ENCODE results near the gene SLC25A36. TPM values are rescaled to one million over a fixed set of nuclear protein-coding genes. Genes with fewer than 3 reads are reported as not detected.

The SLC25A36 gene
- total RNA-seq, 1 experiment from 2014 or later: 78.4 TPM

DNA sequence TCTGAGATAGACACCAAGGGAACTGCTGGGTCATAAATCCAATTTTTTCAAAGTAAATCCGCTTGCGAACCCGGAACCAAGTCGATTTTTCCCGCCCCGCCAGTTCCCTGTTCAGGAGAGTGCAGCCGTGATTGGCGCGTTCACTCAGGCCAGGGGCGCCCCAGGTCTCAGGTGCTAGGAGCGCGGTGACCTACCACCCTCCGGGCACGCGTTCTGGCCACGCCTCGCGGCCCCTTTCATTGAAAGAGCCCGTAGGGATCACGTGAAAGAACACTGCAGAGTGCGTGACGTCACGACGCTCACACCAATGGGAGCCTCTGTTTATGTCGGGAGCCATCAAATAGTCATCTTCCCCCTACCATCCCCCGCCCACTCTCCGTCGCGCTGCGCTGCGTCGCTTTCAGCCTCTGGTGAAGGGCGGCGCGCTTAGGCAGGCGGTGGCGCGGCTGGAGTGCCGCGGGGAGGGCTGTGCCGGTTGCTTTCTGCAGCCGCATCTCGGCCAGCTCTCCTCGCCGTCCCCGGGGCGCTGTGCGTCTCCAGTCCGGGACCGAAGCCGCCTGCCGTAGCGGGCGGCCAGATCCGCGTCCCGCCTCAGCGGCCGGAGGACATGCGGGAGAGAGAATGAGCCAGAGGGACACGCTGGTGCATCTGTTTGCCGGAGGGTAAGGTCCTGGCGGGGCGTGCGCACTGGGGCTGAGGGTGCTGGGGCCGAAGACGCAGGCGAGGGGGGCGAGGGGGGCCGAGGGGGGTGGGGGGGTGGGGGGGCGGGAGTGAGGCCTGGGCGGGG, at the start of gene SLC25A36 (continued):
- TF ChIP-seq ATF3 (CRISPR knock-in tag; conservative IDR thresholded peaks at IDR 0.05): 0 out of 2 replicates have a peak, but pooled peaks have one; percentile 39
- peak; percentile 79 for TF ChIP-seq GABPB1 (CRISPR knock-in tag; IDR thresholded peaks at IDR 0.05)
- TF ChIP-seq, protein P1, sequence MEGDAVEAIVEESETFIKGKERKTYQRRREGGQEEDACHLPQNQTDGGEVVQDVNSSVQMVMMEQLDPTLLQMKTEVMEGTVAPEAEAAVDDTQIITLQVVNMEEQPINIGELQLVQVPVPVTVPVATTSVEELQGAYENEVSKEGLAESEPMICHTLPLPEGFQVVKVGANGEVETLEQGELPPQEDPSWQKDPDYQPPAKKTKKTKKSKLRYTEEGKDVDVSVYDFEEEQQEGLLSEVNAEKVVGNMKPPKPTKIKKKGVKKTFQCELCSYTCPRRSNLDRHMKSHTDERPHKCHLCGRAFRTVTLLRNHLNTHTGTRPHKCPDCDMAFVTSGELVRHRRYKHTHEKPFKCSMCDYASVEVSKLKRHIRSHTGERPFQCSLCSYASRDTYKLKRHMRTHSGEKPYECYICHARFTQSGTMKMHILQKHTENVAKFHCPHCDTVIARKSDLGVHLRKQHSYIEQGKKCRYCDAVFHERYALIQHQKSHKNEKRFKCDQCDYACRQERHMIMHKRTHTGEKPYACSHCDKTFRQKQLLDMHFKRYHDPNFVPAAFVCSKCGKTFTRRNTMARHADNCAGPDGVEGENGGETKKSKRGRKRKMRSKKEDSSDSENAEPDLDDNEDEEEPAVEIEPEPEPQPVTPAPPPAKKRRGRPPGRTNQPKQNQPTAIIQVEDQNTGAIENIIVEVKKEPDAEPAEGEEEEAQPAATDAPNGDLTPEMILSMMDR (IDR thresholded peaks at IDR 0.05): no peak
- TF ChIP-seq, protein P2, sequence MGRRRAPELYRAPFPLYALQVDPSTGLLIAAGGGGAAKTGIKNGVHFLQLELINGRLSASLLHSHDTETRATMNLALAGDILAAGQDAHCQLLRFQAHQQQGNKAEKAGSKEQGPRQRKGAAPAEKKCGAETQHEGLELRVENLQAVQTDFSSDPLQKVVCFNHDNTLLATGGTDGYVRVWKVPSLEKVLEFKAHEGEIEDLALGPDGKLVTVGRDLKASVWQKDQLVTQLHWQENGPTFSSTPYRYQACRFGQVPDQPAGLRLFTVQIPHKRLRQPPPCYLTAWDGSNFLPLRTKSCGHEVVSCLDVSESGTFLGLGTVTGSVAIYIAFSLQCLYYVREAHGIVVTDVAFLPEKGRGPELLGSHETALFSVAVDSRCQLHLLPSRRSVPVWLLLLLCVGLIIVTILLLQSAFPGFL (CRISPR knock-in tag; IDR thresholded peaks at IDR 0.05; ENCODE audit: borderline replicate concordance): no peak
- TF ChIP-seq, protein P3, sequence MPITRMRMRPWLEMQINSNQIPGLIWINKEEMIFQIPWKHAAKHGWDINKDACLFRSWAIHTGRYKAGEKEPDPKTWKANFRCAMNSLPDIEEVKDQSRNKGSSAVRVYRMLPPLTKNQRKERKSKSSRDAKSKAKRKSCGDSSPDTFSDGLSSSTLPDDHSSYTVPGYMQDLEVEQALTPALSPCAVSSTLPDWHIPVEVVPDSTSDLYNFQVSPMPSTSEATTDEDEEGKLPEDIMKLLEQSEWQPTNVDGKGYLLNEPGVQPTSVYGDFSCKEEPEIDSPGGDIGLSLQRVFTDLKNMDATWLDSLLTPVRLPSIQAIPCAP (CRISPR knock-in tag; IDR thresholded peaks at IDR 0.05): peak; percentile 83; the same call in 1 of the 2 replicates
- TF ChIP-seq, protein P4, sequence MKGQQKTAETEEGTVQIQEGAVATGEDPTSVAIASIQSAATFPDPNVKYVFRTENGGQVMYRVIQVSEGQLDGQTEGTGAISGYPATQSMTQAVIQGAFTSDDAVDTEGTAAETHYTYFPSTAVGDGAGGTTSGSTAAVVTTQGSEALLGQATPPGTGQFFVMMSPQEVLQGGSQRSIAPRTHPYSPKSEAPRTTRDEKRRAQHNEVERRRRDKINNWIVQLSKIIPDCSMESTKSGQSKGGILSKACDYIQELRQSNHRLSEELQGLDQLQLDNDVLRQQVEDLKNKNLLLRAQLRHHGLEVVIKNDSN (CRISPR knock-in tag; IDR thresholded peaks at IDR 0.05): peak; percentile 90
- no peak for TF ChIP-seq TCF7 (CRISPR knock-in tag; IDR thresholded peaks at IDR 0.05; ENCODE audit: low read depth)
- TF ChIP-seq CBFB (CRISPR knock-in tag; IDR thresholded peaks at IDR 0.05; ENCODE audit: low read depth): 0 out of 2 replicates have a peak, but pooled peaks have one; percentile 58
- TF ChIP-seq FOXP1 (CRISPR knock-in tag; IDR thresholded peaks at IDR 0.05; ENCODE audit: borderline replicate concordance): peak; percentile 95; the same call in 1 of the 2 replicates
- TF ChIP-seq, protein P5, sequence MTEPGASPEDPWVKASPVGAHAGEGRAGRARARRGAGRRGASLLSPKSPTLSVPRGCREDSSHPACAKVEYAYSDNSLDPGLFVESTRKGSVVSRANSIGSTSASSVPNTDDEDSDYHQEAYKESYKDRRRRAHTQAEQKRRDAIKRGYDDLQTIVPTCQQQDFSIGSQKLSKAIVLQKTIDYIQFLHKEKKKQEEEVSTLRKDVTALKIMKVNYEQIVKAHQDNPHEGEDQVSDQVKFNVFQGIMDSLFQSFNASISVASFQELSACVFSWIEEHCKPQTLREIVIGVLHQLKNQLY (CRISPR knock-in tag; IDR thresholded peaks at IDR 0.05): no peak
- TF ChIP-seq ZNF416 (CRISPR knock-in tag; IDR thresholded peaks at IDR 0.05): peak; percentile 64; the same call in 1 of the 2 replicates
- 0 out of 2 replicates have a peak, but pooled peaks have one; percentile 64 for TF ChIP-seq E2F4 (CRISPR knock-in tag; IDR thresholded peaks at IDR 0.05; ENCODE audit: borderline replicate concordance, low read depth)
- TF ChIP-seq NFATC4 (CRISPR knock-in tag; IDR thresholded peaks at IDR 0.05): no peak
- no peak for TF ChIP-seq NR3C1 (CRISPR knock-in tag; conservative IDR thresholded peaks at IDR 0.05; ENCODE audit: low read depth)
- peak; percentile 94 for TF ChIP-seq ZBTB21 (CRISPR knock-in tag; IDR thresholded peaks at IDR 0.05; ENCODE audit: borderline replicate concordance)
- TF ChIP-seq, protein P6, sequence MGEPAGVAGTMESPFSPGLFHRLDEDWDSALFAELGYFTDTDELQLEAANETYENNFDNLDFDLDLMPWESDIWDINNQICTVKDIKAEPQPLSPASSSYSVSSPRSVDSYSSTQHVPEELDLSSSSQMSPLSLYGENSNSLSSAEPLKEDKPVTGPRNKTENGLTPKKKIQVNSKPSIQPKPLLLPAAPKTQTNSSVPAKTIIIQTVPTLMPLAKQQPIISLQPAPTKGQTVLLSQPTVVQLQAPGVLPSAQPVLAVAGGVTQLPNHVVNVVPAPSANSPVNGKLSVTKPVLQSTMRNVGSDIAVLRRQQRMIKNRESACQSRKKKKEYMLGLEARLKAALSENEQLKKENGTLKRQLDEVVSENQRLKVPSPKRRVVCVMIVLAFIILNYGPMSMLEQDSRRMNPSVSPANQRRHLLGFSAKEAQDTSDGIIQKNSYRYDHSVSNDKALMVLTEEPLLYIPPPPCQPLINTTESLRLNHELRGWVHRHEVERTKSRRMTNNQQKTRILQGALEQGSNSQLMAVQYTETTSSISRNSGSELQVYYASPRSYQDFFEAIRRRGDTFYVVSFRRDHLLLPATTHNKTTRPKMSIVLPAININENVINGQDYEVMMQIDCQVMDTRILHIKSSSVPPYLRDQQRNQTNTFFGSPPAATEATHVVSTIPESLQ (CRISPR knock-in tag; IDR thresholded peaks at IDR 0.05): no peak
- no peak for TF ChIP-seq NR1H2 (CRISPR knock-in tag; IDR thresholded peaks at IDR 0.05)
- TF ChIP-seq JAZF1 (CRISPR knock-in tag; IDR thresholded peaks at IDR 0.05): no peak
- no peak for TF ChIP-seq EMX1 (CRISPR knock-in tag; IDR thresholded peaks at IDR 0.05)
- 0 out of 2 replicates have a peak, but pooled peaks have one; percentile 28 for TF ChIP-seq STAT6 (CRISPR knock-in tag; conservative IDR thresholded peaks at IDR 0.05; ENCODE audit: low read depth)
- TF ChIP-seq TEAD4 (CRISPR knock-in tag; IDR thresholded peaks at IDR 0.05): no peak
- TF ChIP-seq ESRRA (CRISPR knock-in tag; IDR thresholded peaks at IDR 0.05; ENCODE audit: borderline replicate concordance): no peak
- peak; percentile 96 for TF ChIP-seq ETV6 (CRISPR knock-in tag; IDR thresholded peaks at IDR 0.05)
- TF ChIP-seq SMAD3 (CRISPR knock-in tag; IDR thresholded peaks at IDR 0.05; ENCODE audit: borderline replicate concordance): peak; percentile 95
- TF ChIP-seq, protein P7, sequence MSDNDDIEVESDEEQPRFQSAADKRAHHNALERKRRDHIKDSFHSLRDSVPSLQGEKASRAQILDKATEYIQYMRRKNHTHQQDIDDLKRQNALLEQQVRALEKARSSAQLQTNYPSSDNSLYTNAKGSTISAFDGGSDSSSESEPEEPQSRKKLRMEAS (CRISPR knock-in tag; IDR thresholded peaks at IDR 0.05): peak; percentile 97
- TF ChIP-seq MYBL2 (CRISPR knock-in tag; IDR thresholded peaks at IDR 0.05): peak; percentile 94
- TF ChIP-seq ELF4 (CRISPR knock-in tag; IDR thresholded peaks at IDR 0.05; ENCODE audit: low read depth): no peak
